NK-92 (cell line): Measurements from ENCODE around the gene RRP15.

Experiments used
- DNase-seq: peaks from one replicate; lab custom pipeline; 2025; ENCODE audit not compliant: unreplicated experiment; lab: John Stamatoyannopoulos, UW

The RRP15 gene, protein sequence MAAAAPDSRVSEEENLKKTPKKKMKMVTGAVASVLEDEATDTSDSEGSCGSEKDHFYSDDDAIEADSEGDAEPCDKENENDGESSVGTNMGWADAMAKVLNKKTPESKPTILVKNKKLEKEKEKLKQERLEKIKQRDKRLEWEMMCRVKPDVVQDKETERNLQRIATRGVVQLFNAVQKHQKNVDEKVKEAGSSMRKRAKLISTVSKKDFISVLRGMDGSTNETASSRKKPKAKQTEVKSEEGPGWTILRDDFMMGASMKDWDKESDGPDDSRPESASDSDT

GRCh38 chr1:218284917-218285635 lies at the start of gene RRP15:
Gene RRP15, plus strand, starts transcription at chr1:218285293. Its CDS starts 24 bp downstream, at chr1:218285317.
- DNase-seq = no peak

- DNase-seq = no peak
These were observed 42.9 kb upstream of the RRP15 start for GRCh38 chr1:218242171-218242570.

- no peak for DNase-seq
These were observed 37.8 kb upstream of the RRP15 start for GRCh38 chr1:218247339-218247738.

GRCh38 chr1:218249338-218250140 lies 35.6 kb upstream of the RRP15 start:
- no peak for DNase-seq

GRCh38 chr1:218250492-218250891 lies 34.6 kb upstream of the RRP15 start:
- no peak for DNase-seq

DNA sequence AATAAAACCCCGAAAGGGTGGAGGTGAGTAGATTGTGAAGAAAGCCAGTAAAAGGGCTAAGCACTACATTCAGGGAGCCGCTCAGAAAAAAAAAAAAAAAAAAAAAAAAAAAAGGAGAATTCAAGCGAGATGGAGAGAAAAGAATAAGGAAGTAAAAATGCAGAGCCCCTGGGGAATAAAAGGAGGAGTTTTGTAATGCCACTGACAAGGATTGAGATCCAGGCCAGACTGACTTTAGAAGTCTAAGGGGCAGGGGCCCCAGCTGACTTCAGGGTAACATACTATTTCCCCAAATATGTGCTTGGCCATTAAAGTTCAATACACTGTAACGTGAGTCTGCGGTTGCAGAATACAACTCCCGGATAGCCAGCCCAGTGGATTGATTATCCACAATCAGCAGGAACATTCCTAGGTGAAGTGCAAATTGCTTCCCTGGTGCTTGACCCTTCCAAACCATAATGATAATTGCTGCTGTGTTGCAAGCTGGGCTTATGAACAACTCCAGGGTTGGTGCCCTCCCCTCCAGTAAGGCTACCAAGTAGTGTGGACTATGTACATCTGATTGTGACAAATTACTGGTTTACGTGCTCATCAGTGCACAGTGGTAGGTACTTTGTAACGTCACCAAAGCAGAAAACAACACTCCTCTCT lies 30.7 kb upstream of the RRP15 start:
- DNase-seq = no peak

GRCh38 chr1:218255090-218255489 lies 30.0 kb upstream of the RRP15 start:
- no peak for DNase-seq

- DNase-seq = no peak
These were observed 27.7 kb upstream of the RRP15 start for GRCh38 chr1:218257371-218257770.

DNA sequence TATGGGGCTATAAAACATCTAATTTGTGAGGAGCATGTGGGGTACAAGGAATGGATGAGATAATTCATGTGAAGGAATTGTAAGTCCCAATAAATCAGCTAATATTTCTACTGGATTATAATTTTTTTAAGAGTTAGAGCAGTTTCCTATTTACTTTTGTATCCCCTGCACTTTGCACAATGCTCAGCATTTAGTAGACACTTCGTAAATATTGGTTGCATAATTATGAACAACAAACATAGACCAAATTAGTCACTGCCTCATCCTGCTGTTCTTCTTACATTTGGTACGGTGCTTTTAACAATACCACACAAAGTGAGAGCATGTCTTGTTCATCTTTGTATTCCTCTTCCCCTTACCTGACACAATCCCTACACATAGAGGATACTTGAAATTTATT lies 27.1 kb upstream of the RRP15 start:
- DNase-seq = no peak

DNA sequence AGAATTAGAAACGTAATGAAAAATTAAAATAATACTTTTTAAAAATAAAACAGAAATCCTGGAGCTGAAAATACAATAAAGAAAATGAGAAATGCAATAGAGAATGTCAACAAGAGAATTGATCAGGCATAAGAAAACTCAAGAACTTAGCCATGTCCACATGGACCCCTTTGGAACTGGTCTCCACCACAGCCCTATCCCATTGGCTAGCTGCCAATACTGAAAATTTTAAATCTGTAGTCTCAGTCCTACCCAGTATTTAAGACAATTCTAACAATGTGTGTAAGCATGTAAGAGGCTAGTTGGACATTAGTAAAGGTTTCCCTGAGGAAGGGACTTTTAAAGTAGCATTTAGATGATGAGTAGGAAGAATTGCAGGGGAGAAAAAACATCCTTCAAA lies 25.8 kb upstream of the RRP15 start:
- no peak for DNase-seq

- no peak for DNase-seq
These were observed 25.3 kb upstream of the RRP15 start for GRCh38 chr1:218259800-218260199.

- no peak for DNase-seq
These were observed 22.8 kb upstream of the RRP15 start for GRCh38 chr1:218262259-218262658.

DNA sequence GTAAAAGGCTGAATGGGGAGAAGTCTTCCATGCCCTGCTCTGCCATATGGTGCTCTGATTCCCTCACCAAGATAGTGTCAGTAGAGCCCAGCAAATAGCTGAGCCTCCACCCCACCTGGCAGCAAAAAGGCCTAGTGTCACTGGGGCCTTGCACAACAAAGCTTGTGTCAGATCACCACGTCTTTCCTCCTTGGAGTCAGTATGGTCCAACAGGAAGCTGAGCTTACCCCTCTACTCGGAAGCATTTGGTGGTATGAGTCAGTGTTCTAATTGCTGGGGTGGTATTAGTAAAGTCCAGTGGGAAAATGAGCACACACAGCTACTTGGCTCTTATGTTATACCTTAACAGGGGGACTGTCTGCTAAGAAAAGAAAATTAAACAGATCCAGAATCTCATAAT lies 18.7 kb upstream of the RRP15 start:
- no peak for DNase-seq

GRCh38 chr1:218272366-218272765 lies 12.7 kb upstream of the RRP15 start:
- no peak for DNase-seq

DNA sequence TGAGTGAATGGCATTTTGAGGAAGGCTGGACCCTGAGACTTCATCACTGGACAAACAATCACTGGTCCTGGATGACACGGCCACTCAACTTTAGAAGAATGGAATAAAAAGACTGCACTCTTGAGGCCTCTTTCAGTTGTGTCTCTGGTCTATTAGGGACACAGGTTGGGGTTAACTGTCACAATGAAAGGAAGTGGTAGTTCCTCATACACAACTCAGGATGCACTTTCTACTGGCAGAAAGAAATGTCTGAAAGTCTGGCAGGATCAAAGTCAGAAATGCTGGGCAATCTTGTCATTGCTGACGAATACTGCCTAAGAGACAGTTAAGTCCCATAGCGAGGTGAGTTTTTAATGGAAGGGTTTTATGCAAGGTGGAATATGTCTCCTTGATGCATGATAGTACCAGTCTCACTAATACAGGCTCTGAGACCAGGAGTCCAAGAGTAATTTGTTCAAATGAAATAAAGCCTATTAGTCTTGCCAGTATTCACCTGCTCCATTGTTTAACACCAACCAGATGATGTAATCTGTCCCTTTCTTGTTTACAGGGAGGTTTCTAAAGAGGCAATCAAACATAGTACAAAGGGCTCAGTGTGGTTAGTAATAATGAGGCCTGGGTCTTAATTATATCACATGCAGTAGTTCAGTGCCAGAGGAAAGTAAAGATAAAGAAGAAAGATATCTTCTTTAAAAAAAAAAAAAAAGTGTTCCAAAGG lies 11.2 kb upstream of the RRP15 start:
- DNase-seq = no peak

DNA sequence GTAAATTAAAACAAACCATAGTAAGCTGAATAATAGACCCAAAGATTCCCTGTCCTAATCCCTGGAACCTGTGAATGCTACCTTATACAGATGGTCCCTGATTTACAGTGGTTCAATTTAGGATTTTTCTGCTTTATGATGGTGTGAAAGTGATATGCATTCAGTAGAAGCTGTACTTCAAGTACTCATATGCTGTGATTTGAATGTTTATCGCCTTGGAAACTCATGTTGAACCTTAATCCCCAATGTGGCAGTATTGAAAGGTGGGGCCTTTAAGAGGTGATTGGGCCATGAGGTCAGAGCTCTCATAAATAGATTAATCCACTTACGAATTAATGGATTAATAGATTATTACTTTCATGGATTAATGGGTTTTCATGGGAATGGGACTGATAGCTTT lies 10.6 kb upstream of the RRP15 start:
- DNase-seq = no peak

DNA sequence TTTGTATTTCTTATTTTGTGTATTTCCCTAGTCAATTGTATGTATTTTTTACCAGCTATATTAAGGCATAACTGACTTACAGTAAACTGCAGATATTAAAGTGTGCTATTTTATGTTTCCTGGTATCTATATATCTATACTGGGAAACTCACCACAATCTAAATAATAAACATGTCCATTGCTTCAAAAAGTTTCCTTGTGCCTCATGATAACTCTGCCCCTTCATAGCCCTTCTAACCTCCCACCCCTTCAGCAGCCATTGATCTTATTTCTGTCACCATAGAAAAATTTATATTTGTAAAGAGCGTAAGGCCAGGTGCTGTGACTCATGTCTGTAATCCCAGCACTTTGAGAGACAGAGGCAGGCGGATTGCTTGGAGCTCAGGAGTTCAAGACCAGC lies 9.3 kb upstream of the RRP15 start:
- DNase-seq = no peak

GRCh38 chr1:218281285-218281684 lies 3.8 kb upstream of the RRP15 start:
- no peak for DNase-seq

DNA sequence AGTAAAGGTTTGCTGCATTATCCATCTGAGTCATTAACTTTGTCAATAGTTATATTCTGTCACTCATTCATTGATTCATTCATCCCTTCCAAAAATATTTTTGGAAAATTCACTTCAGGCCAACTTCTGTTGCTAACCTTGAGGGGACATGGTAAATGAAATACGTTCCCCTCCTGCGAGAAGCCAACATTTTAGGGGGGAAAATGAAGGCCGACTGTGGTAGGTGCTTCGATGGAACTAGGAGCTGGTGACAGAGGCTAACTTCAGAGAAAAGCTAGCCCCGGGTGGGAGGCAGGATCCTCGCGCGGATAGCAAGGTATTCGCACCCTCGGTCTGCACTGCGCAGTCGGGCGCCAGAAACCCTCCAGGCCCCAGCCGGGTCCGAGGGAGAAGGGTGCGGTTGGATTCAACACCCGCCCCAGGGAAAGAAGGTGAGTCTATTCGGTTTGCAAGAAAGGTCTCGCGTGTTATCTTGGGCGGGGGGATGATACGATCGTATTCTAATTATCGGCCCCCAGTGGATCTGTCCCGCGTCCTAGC lies 646 bp upstream of the RRP15 start:
- no peak for DNase-seq

GRCh38 chr1:218292515-218292914 lies 7.4 kb downstream of the RRP15 start:
- DNase-seq = no peak

- no peak for DNase-seq
These were observed 9.5 kb downstream of the RRP15 start for GRCh38 chr1:218294546-218294945.
